GM10266 (cell line): Measurements from ENCODE around the gene HRH2.

ENCODE experiments used
- DNase-seq: peaks from one replicate; pipeline ENCODE4 v3.0.0; 2012; ENCODE audit errors: extremely low spot score
- CTCF ChIP-seq: IDR thresholded peaks from 2 replicates; pipeline ENCODE4 v1.5.1; 2012; ENCODE audit warnings: mild to moderate bottlenecking, low read depth; ENCODE audit not compliant: control insufficient read depth, insufficient read depth; ENCODE audit errors: missing control alignments

Gene HRH2

DNA sequence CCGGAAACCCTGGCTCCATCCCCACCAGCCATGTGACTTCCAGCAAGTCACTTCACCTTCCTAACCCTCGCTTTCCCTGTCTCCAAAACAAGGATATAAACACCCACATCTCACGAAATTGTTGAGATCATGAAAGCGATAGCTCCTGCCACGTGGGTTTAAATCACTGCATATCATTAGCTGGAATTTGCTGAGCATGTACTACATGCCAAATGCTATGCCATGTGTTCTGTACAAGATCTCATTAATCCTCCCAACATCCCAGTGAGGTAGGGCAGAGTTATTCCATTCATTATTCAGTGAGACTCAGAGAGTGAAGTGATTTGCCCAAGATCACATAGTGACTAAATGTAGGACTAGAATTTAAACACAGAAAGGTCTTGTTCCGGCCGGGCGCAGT, 29.2 kb upstream of the HRH2 start:
- no peak for DNase-seq
- TF ChIP-seq CTCF: no peak

DNA sequence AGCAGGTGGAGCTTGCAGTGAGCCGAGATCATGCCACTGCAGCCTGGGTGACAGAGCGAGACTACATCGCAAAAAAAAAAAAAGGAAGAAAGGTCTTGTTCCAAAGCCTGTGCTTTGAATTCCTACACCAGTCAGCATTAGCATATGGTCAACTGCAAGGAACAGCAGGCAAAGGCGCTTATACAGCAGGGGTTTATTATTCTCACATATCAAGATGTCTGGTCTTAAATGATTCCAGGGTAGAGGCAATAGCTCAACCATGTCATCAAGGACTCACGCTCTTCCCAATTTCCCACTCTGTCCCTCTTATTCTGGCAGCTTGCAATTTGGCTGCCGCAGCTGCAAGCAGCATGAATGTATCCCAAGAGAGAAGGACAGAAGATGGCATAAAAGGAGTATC, 28.6 kb upstream of the HRH2 start:
- DNase-seq: no peak
- TF ChIP-seq CTCF: no peak

GRCh38 chr5:175629793-175630192, 28.1 kb upstream of the HRH2 start:
- DNase-seq: no peak

GRCh38 chr5:175635854-175636584, 21.9 kb upstream of the HRH2 start:
- TF ChIP-seq CTCF: no peak
- no peak for DNase-seq

More at GRCh38 chr5:175629793-175630192, 28.1 kb upstream of the HRH2 start:
- TF ChIP-seq CTCF: no peak

DNA sequence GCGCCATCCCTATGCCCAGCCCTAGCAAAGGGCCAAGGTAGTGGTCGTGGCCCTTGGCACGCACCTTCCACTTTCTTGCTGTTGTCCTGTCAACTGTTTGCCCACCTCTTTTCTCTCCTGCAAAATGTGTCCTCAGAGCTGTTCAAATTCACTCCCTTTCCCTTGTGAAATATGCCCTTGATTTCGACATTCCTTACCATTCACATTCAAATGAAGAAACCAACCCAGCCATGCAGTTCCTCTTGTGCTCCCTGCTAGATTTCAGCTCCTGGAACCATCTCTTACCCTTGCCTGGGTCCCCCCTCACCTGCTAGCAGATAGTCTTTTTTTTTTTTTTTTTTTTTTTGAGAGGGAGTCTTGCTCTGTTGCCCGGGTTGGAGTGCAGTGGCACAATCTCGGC, 19.6 kb upstream of the HRH2 start:
- TF ChIP-seq CTCF: no peak
- no peak for DNase-seq

DNA sequence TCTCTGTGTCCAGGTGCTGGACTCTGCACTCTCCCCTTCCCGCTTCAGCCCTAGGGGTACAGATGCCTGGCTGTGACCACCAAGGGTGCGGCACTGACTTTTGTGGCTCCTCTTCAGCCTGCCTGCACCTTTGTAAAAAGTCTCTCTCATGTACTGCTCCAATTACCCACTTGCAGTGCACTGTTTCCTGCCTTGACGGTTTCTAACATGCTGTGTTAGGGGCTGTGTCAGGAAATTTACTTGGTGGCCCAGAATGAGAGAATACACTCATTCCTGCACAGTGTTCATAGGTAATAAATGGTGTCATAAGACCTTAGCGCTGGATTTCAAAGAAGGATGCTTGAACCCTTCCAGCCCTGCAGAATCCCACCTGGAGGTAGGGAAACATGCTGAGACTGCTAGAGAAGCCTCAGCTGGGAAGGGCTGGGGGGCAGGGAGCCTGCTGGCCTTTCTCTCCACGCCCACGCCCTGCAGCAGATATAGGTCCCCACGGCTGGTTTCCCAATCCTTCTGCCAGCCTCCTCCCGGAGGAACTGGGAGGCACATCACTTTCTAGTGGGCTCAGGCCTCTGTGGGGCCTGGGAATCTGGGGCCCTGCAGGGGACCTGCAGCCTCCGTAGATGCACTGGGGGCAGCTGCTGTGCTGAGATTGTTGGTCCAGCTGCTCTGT, 17.6 kb upstream of the HRH2 start:
- no peak for TF ChIP-seq CTCF

DNA sequence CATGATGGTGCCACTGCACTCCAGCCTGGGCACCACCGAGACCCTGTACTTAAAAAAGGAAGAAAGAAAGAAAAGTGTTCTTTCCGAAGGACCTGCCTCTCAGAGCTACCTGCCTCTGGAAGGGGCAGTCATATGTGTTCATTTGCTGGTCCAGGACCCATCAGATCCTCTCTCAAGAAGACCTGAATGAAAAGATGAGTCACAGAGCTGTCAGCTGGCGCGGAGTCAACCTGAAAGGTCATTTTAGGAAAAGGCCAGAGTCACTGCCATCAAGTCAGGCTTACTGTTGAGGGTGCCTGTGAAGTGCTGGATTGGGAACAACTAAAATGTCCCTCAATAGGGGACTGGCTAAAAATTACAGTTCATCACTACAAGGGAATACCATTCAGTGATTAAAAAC, 14.9 kb upstream of the HRH2 start:
- no peak for DNase-seq

More for the DNA sequence above, 17.6 kb upstream of the HRH2 start:
- DNase-seq: no peak

More for the DNA sequence above, 14.9 kb upstream of the HRH2 start:
- TF ChIP-seq CTCF: no peak
